ENCODE results near the gene PNPLA8.
"Not testable (repeated sequence)": the region's sequence is repeated elsewhere in the genome, so short reads cannot be mapped to it uniquely, and the experiment has no call there.

The PNPLA8 gene

GRCh38 chr7:108526768-108527017, 758 bp upstream of the PNPLA8 start:
- no peak for DNase-seq

GRCh38 chr7:108525327-108525984, 479 bp downstream of the PNPLA8 start:
- DNase-seq, result peak; percentile 84

GRCh38 chr7:108522780-108523179, 3.2 kb downstream of the PNPLA8 start:
- DNase-seq, result no peak

- no peak for DNase-seq
Measured at GRCh38 chr7:108517951-108518350, 8.0 kb downstream of the PNPLA8 start.

GRCh38 chr7:108515630-108516029, 10.3 kb downstream of the PNPLA8 start:
- DNase-seq, result peak; percentile 17

GRCh38 chr7:108515013-108515412, 10.9 kb downstream of the PNPLA8 start:
- no peak for DNase-seq

GRCh38 chr7:108511939-108512338, 14.0 kb downstream of the PNPLA8 start:
- no peak for DNase-seq

- DNase-seq, result not testable (repeated sequence)
Measured at GRCh38 chr7:108504576-108504975, 21.4 kb downstream of the PNPLA8 start.

- no peak for DNase-seq
Measured at GRCh38 chr7:108503112-108504026, 22.6 kb downstream of the PNPLA8 start.

- no peak for DNase-seq
Measured at GRCh38 chr7:108499566-108499965, 26.4 kb downstream of the PNPLA8 start.

- DNase-seq, result no peak
Measured at GRCh38 chr7:108498481-108498880, 27.5 kb downstream of the PNPLA8 start.

- peak; percentile 83 for DNase-seq
Measured at GRCh38 chr7:108497082-108497725, 28.7 kb downstream of the PNPLA8 start.

- no peak for DNase-seq
Measured at GRCh38 chr7:108492742-108493141, 33.2 kb downstream of the PNPLA8 start.

- no peak for DNase-seq
Measured at GRCh38 chr7:108488768-108489538, 37.0 kb downstream of the PNPLA8 start.

GRCh38 chr7:108487646-108488045, 38.3 kb downstream of the PNPLA8 start:
- DNase-seq, result no peak

GRCh38 chr7:108486291-108486966, 39.5 kb downstream of the PNPLA8 start:
- no peak for DNase-seq

GRCh38 chr7:108484137-108484536, 41.8 kb downstream of the PNPLA8 start:
- no peak for DNase-seq

GRCh38 chr7:108480311-108480710, 45.6 kb downstream of the PNPLA8 start:
- no peak for DNase-seq

GRCh38 chr7:108479751-108480150, 46.2 kb downstream of the PNPLA8 start:
- DNase-seq, result no peak

GRCh38 chr7:108479118-108479517, 46.8 kb downstream of the PNPLA8 start:
- no peak for DNase-seq

- DNase-seq, result no peak
Measured at GRCh38 chr7:108468246-108468645, 57.7 kb downstream of the PNPLA8 start.

GRCh38 chr7:108467391-108467790, 58.5 kb downstream of the PNPLA8 start:
- no peak for DNase-seq

- not testable (repeated sequence) for DNase-seq
Measured at GRCh38 chr7:108466322-108466721, 59.6 kb downstream of the PNPLA8 start.

All from hematopoietic multipotent progenitor cell treated with erythropoietin and hydrocortisone succinate and interleukin-3 and kit ligand, for 6 days (in vitro differentiated cells).